Measurements from ENCODE around the gene GALR3.

DNA sequence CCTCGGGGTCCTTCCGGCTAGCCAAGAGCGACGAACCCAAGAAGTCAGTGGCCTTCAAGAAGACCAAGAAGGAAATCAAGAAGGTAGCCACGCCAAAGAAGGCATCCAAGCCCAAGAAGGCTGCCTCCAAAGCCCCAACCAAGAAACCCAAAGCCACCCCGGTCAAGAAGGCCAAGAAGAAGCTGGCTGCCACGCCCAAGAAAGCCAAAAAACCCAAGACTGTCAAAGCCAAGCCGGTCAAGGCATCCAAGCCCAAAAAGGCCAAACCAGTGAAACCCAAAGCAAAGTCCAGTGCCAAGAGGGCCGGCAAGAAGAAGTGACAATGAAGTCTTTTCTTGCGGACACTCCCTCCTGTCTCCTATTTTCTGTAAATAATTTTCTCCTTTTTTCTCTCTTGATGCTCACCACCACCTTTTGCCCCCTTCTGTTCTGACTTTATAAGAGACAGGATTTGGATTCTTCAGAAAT lies 17.3 kb upstream of the GALR3 start:
- TF ChIP-seq POLR2A (IDR thresholded peaks at IDR 0.05), result no peak
- no peak for TF ChIP-seq CTCF (IDR thresholded peaks at IDR 0.05)

Measured in transverse colon (tissue), 3 donors.